GM23338 (cell line): ENCODE data around the gene MAPRE3. TPM values are rescaled to one million over a fixed set of nuclear protein-coding genes. Genes with fewer than 3 reads are reported as not detected.

Experiments used
- ATAC-seq: fragments of 200-7000 bp; cut with Tn5 transposase; 3 replicates; pipeline ENCODE4 v1.9.1; 2020
- DNase-seq: peaks from one replicate; pipeline ENCODE4 v3.0.0-alpha.2; 2015; ENCODE audit warnings: low spot score
- H2AFZ ChIP-seq: fragments of 200-600 bp; sonication (generic); 2 replicates; pipeline ENCODE4 v1.8.0; 2016; ENCODE audit warnings: antibody characterized with exemption, mild to moderate bottlenecking, moderate library complexity
- H3F3A ChIP-seq: fragments of 200-600 bp; sonication (generic); replicated peaks from 2 replicates; pipeline ENCODE4 v1.8.0; 2017; ENCODE audit warnings: antibody characterized with exemption, mixed run types, low read depth
- H3K27ac ChIP-seq: fragments of 200-600 bp; sonication (generic); 2 replicates; pipeline ENCODE4 v1.6.1; 2016; ENCODE audit warnings: low read depth
- H3K27me3 ChIP-seq: fragments of 200-600 bp; sonication (generic); 2 replicates; pipeline ENCODE4 v1.8.0; 2016; ENCODE audit warnings: mild to moderate bottlenecking, mixed run types, moderate library complexity; ENCODE audit not compliant: insufficient read depth
- H3K36me3 ChIP-seq: fragments of 200-600 bp; sonication (generic); 2 replicates; pipeline ENCODE4 v1.8.0; 2016; ENCODE audit warnings: mild to moderate bottlenecking; ENCODE audit not compliant: insufficient read depth
- H3K4me1 ChIP-seq: fragments of 200-600 bp; sonication (generic); 2 replicates; pipeline ENCODE4 v1.8.0; 2016; ENCODE audit warnings: mild to moderate bottlenecking, moderate library complexity; ENCODE audit not compliant: insufficient read depth
- H3K4me2 ChIP-seq: fragments of 200-600 bp; sonication (generic); 2 replicates; pipeline ENCODE4 v1.7.1; 2017; ENCODE audit warnings: mixed run types
- H3K4me3 ChIP-seq: fragments of 200-600 bp; sonication (generic); 2 replicates; pipeline ENCODE4 v1.6.1; 2016; ENCODE audit warnings: mixed run types
- H3K79me2 ChIP-seq: fragments of 200-600 bp; sonication (generic); replicated peaks from 2 replicates; pipeline ENCODE4 v1.8.0; 2017; ENCODE audit warnings: mild to moderate bottlenecking; ENCODE audit not compliant: insufficient read depth
- H3K9me2 ChIP-seq: fragments of 200-600 bp; sonication (generic); 2 replicates; pipeline ENCODE4 v1.8.0; 2017; ENCODE audit not compliant: insufficient read depth
- H4K20me1 ChIP-seq: fragments of 200-600 bp; sonication (generic); replicated peaks from 2 replicates; pipeline ENCODE4 v1.8.0; 2017; ENCODE audit warnings: mild to moderate bottlenecking; ENCODE audit not compliant: insufficient read depth
- H3K27ac Mint-ChIP-seq: 2 replicates; pipeline ENCODE4 v1.8.0; 2020; ENCODE audit warnings: inconsistent platforms, mild to moderate bottlenecking, moderate library complexity, mixed read lengths
- H3K27me3 Mint-ChIP-seq: 3 replicates; pipeline ENCODE4 v1.8.0; 2022; ENCODE audit warnings: low read depth, mild to moderate bottlenecking, moderate library complexity, mixed read lengths, inconsistent platforms; ENCODE audit not compliant: insufficient read depth, poor library complexity
- H3K36me3 Mint-ChIP-seq: 3 replicates; pipeline ENCODE4 v1.8.0; 2021; ENCODE audit warnings: low read depth, mild to moderate bottlenecking, inconsistent platforms, moderate library complexity, mixed read lengths
- H3K4me1 Mint-ChIP-seq: 3 replicates; pipeline ENCODE4 v1.8.0; 2020; ENCODE audit warnings: mild to moderate bottlenecking, inconsistent platforms, mixed read lengths
- H3K4me3 Mint-ChIP-seq: 3 replicates; pipeline ENCODE4 v1.8.0; 2021; ENCODE audit warnings: moderate library complexity, mild to moderate bottlenecking, inconsistent platforms, mixed read lengths
- H3K9me3 Mint-ChIP-seq: 3 replicates; pipeline ENCODE4 v1.8.0; 2020; ENCODE audit warnings: moderate library complexity, mild to moderate bottlenecking, inconsistent platforms, mixed read lengths
- CREB1 ChIP-seq: fragments of 250-450 bp; sonication (Bioruptor Pico); IDR thresholded peaks from 2 replicates; pipeline ENCODE4 v1.5.0; 2020; ENCODE audit warnings: low read depth, mild to moderate bottlenecking, moderate library complexity
- ETS1 ChIP-seq: IDR thresholded peaks from 2 replicates; pipeline ENCODE4 v1.6.1; 2016; ENCODE audit warnings: antibody characterized with exemption
- EZH2 ChIP-seq: fragments of 200-600 bp; sonication (generic); IDR thresholded peaks from one replicate; pipeline ENCODE4 v1.8.0; 2017; ENCODE audit warnings: antibody characterized with exemption, mild to moderate bottlenecking, low read depth; ENCODE audit not compliant: unreplicated experiment
- EZH2phosphoT487 ChIP-seq: fragments of 200-600 bp; sonication (generic); IDR thresholded peaks from one replicate; pipeline ENCODE4 v1.8.1; 2018; ENCODE audit warnings: antibody characterized with exemption; ENCODE audit not compliant: unreplicated experiment
- JUNB ChIP-seq: IDR thresholded peaks from one replicate; pipeline ENCODE4 v1.6.1; 2016; ENCODE audit warnings: antibody characterized with exemption; ENCODE audit not compliant: unreplicated experiment
- NANOG ChIP-seq: IDR thresholded peaks from 2 replicates; pipeline ENCODE4 v1.6.1; 2016; ENCODE audit warnings: antibody characterized with exemption, borderline replicate concordance
- POLR2AphosphoS5 ChIP-seq: IDR thresholded peaks from 2 replicates; pipeline ENCODE4 v1.6.1; 2016; ENCODE audit warnings: antibody characterized with exemption, low read depth
- STAT1 ChIP-seq: IDR thresholded peaks from one replicate; pipeline ENCODE4 v1.6.1; 2016; ENCODE audit warnings: antibody characterized with exemption; ENCODE audit not compliant: unreplicated experiment
- ZNF114 ChIP-seq: fragments of 250-450 bp; sonication (Bioruptor Pico); IDR thresholded peaks from 2 replicates; pipeline ENCODE4 v1.5.0; 2020; ENCODE audit warnings: mild to moderate bottlenecking, moderate library complexity
- ZNF331 ChIP-seq: fragments of 250-450 bp; sonication (Bioruptor Pico); IDR thresholded peaks from 2 replicates; pipeline ENCODE4 v1.5.0; 2020; ENCODE audit warnings: low read depth, mild to moderate bottlenecking, moderate library complexity
- polyA plus RNA-seq: library from polyadenylated mRNA; unstranded; fragments of >200 nt; fragmentation: Nextera tagmentation; extraction: Ambion mirVana; gene quantifications from 2 replicates; pipeline ENCODE4 v1.2.1, GENCODE V29; 2016
- total RNA-seq: library from RNA; depleted of rRNA; stranded (reverse); fragments of >200 nt; shearing (Covaris generic); gene quantifications from 2 replicates; pipeline ENCODE4 v1.2.3, GENCODE V29; 2014
- TF ChIP-seq, protein P1 (sequence below): IDR thresholded peaks from one replicate; pipeline ENCODE4 v1.6.1; 2018; ENCODE audit warnings: antibody characterized with exemption; ENCODE audit not compliant: unreplicated experiment
- TF ChIP-seq, protein P2 (sequence below), 2 experiments: fragments of 200-600 bp in 1 of 2; sonication (generic) in 1 of 2; conservative IDR thresholded peaks; 2 replicates each; pipeline versions ENCODE4 v1.5.1 to v1.6.1; 2016 to 2017; ENCODE audit warnings: antibody characterized with exemption in 2 of 2, low read depth in 2 of 2, mild to moderate bottlenecking in 2 of 2, moderate library complexity in 1 of 2
- TF ChIP-seq, protein P3 (sequence below): fragments of 250-450 bp; sonication (Bioruptor Pico); IDR thresholded peaks from 2 replicates; pipeline ENCODE4 v1.5.0; 2020; ENCODE audit warnings: mild to moderate bottlenecking, moderate library complexity

The MAPRE3 gene
- total and polyA plus RNA-seq, 2 experiments from 2014 or later = 3.3 to 4.5 TPM

- Mint-ChIP-seq H3K36me3 (peaks cover under 1% of the 10 kb centered on the region; the same call in 2 of the 3 replicates), H3K4me1 (peaks cover 21% of the 10 kb centered on the region), H3K27me3 (peaks cover 7% of the 10 kb centered on the region), H3K9me3 (no peaks in the 10 kb centered on the region), H3K27ac (no peak overlapping the region), H3K4me3 (no peak overlapping the region)
- H3K27ac ChIP-seq = no peak overlapping the region
- peaks cover 3% of the 10 kb centered on the region; the same call in 1 of the 2 replicates for H3K4me1 ChIP-seq
- ATAC-seq (no peak), DNase-seq (no peak)
- H2AFZ ChIP-seq = no peak overlapping the region
- no peaks in the 10 kb centered on the region for H3K9me2 ChIP-seq
- H3K4me2 ChIP-seq = no peak overlapping the region
- H3K27me3 ChIP-seq = no peaks in the 10 kb centered on the region
- H3K79me2 ChIP-seq = no peaks in the 10 kb centered on the region
- no peaks in the 10 kb centered on the region for H3F3A ChIP-seq
- no peak overlapping the region for H3K4me3 ChIP-seq
- no peak for TF ChIP-seq EZH2phosphoT487
- TF ChIP-seq POLR2AphosphoS5 = no peak
- no peak for TF ChIP-seq JUNB
- no peak for TF ChIP-seq EZH2
- TF ChIP-seq ZNF331 (CRISPR knock-in tag) = no peak
- no peak for TF ChIP-seq CREB1 (CRISPR knock-in tag)
- TF ChIP-seq STAT1 = no peak
- TF ChIP-seq ETS1 = no peak
- TF ChIP-seq NANOG = no peak
- TF ChIP-seq, protein P1, sequence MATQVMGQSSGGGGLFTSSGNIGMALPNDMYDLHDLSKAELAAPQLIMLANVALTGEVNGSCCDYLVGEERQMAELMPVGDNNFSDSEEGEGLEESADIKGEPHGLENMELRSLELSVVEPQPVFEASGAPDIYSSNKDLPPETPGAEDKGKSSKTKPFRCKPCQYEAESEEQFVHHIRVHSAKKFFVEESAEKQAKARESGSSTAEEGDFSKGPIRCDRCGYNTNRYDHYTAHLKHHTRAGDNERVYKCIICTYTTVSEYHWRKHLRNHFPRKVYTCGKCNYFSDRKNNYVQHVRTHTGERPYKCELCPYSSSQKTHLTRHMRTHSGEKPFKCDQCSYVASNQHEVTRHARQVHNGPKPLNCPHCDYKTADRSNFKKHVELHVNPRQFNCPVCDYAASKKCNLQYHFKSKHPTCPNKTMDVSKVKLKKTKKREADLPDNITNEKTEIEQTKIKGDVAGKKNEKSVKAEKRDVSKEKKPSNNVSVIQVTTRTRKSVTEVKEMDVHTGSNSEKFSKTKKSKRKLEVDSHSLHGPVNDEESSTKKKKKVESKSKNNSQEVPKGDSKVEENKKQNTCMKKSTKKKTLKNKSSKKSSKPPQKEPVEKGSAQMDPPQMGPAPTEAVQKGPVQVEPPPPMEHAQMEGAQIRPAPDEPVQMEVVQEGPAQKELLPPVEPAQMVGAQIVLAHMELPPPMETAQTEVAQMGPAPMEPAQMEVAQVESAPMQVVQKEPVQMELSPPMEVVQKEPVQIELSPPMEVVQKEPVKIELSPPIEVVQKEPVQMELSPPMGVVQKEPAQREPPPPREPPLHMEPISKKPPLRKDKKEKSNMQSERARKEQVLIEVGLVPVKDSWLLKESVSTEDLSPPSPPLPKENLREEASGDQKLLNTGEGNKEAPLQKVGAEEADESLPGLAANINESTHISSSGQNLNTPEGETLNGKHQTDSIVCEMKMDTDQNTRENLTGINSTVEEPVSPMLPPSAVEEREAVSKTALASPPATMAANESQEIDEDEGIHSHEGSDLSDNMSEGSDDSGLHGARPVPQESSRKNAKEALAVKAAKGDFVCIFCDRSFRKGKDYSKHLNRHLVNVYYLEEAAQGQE = no peak
- no peak for TF ChIP-seq ZNF114 (CRISPR knock-in tag)
- TF ChIP-seq, protein P2, sequence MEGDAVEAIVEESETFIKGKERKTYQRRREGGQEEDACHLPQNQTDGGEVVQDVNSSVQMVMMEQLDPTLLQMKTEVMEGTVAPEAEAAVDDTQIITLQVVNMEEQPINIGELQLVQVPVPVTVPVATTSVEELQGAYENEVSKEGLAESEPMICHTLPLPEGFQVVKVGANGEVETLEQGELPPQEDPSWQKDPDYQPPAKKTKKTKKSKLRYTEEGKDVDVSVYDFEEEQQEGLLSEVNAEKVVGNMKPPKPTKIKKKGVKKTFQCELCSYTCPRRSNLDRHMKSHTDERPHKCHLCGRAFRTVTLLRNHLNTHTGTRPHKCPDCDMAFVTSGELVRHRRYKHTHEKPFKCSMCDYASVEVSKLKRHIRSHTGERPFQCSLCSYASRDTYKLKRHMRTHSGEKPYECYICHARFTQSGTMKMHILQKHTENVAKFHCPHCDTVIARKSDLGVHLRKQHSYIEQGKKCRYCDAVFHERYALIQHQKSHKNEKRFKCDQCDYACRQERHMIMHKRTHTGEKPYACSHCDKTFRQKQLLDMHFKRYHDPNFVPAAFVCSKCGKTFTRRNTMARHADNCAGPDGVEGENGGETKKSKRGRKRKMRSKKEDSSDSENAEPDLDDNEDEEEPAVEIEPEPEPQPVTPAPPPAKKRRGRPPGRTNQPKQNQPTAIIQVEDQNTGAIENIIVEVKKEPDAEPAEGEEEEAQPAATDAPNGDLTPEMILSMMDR (conservative IDR thresholded peaks at IDR 0.05; ENCODE audit: low read depth in 2 of 2) = no peak
- TF ChIP-seq, protein P3, sequence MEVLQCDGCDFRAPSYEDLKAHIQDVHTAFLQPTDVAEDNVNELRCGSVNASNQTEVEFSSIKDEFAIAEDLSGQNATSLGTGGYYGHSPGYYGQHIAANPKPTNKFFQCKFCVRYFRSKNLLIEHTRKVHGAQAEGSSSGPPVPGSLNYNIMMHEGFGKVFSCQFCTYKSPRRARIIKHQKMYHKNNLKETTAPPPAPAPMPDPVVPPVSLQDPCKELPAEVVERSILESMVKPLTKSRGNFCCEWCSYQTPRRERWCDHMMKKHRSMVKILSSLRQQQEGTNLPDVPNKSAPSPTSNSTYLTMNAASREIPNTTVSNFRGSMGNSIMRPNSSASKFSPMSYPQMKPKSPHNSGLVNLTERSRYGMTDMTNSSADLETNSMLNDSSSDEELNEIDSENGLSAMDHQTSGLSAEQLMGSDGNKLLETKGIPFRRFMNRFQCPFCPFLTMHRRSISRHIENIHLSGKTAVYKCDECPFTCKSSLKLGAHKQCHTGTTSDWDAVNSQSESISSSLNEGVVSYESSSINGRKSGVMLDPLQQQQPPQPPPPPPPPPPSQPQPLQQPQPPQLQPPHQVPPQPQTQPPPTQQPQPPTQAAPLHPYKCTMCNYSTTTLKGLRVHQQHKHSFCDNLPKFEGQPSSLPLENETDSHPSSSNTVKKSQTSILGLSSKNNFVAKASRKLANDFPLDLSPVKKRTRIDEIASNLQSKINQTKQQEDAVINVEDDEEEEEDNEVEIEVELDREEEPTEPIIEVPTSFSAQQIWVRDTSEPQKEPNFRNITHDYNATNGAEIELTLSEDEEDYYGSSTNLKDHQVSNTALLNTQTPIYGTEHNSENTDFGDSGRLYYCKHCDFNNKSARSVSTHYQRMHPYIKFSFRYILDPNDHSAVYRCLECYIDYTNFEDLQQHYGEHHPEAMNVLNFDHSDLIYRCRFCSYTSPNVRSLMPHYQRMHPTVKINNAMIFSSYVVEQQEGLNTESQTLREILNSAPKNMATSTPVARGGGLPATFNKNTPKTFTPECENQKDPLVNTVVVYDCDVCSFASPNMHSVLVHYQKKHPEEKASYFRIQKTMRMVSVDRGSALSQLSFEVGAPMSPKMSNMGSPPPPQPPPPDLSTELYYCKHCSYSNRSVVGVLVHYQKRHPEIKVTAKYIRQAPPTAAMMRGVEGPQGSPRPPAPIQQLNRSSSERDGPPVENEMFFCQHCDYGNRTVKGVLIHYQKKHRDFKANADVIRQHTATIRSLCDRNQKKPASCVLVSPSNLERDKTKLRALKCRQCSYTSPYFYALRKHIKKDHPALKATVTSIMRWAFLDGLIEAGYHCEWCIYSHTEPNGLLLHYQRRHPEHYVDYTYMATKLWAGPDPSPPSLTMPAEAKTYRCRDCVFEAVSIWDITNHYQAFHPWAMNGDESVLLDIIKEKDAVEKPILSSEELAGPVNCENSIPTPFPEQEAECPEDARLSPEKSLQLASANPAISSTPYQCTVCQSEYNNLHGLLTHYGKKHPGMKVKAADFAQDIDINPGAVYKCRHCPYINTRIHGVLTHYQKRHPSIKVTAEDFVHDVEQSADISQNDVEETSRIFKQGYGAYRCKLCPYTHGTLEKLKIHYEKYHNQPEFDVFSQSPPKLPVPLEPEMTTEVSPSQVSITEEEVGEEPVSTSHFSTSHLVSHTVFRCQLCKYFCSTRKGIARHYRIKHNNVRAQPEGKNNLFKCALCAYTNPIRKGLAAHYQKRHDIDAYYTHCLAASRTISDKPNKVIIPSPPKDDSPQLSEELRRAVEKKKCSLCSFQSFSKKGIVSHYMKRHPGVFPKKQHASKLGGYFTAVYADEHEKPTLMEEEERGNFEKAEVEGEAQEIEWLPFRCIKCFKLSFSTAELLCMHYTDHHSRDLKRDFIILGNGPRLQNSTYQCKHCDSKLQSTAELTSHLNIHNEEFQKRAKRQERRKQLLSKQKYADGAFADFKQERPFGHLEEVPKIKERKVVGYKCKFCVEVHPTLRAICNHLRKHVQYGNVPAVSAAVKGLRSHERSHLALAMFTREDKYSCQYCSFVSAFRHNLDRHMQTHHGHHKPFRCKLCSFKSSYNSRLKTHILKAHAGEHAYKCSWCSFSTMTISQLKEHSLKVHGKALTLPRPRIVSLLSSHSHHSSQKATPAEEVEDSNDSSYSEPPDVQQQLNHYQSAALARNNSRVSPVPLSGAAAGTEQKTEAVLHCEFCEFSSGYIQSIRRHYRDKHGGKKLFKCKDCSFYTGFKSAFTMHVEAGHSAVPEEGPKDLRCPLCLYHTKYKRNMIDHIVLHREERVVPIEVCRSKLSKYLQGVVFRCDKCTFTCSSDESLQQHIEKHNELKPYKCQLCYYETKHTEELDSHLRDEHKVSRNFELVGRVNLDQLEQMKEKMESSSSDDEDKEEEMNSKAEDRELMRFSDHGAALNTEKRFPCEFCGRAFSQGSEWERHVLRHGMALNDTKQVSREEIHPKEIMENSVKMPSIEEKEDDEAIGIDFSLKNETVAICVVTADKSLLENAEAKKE = no peak
- no peaks in the 10 kb centered on the region for H3K36me3 ChIP-seq
- H4K20me1 ChIP-seq = no peaks in the 10 kb centered on the region; the same call in 1 of the 2 replicates
Observed at GRCh38 chr2:27021253-27022049, 51.0 kb downstream of the MAPRE3 start.
